Measurements from ENCODE around the gene IL13. TPM values are rescaled to one million over a fixed set of nuclear protein-coding genes. Genes with fewer than 3 reads are reported as not detected.

Gene IL13
- total RNA-seq, 2 donors from 2014 or later = not detected

GRCh38 chr5:132665574-132666080 is 7.7 kb downstream of the IL13 start:
- Histone ChIP-seq H3K4me1 (ENCODE audit: control insufficient read depth, insufficient read depth, low read length) (peaks cover 9% of the 10 kb centered on the region), H3K9ac (ENCODE audit: extremely low read depth, low read length, poor library complexity, severe bottlenecking) (no peak overlapping the region), H3K9me3 (ENCODE audit: control insufficient read depth, low read length) (no peaks in the 10 kb centered on the region), H3K4me3 (ENCODE audit: low read length) (no peak overlapping the region), H3K27ac (ENCODE audit: low read depth, low read length) (no peak overlapping the region), H3K27me3 (ENCODE audit: control insufficient read depth, insufficient read depth, low read length, poor library complexity, severe bottlenecking) (no peaks in the 10 kb centered on the region), H3K36me3 (ENCODE audit: control insufficient read depth, insufficient read depth, low read length) (no peaks in the 10 kb centered on the region)
- Mint-ChIP-seq H3K27me3 (ENCODE audit: insufficient read depth) (peaks cover 2% of the 10 kb centered on the region), H3K27ac (no peak overlapping the region), H3K4me1 (peaks cover 25% of the 10 kb centered on the region), H3K4me3 (no peak overlapping the region), H3K9me3 (no peaks in the 10 kb centered on the region), H3K36me3 (ENCODE audit: low read depth) (no peaks in the 10 kb centered on the region)
- WGBS, 2 experiments (ENCODE audit: insufficient coverage in 1 of 2, insufficient read length in 1 of 2) = 86 to 87% methylated on average over 11 to 20 of the region's 21 CpGs
- no peak for DNase-seq
- TF ChIP-seq CTCF (conservative IDR thresholded peaks at IDR 0.05) = no peak

DNA sequence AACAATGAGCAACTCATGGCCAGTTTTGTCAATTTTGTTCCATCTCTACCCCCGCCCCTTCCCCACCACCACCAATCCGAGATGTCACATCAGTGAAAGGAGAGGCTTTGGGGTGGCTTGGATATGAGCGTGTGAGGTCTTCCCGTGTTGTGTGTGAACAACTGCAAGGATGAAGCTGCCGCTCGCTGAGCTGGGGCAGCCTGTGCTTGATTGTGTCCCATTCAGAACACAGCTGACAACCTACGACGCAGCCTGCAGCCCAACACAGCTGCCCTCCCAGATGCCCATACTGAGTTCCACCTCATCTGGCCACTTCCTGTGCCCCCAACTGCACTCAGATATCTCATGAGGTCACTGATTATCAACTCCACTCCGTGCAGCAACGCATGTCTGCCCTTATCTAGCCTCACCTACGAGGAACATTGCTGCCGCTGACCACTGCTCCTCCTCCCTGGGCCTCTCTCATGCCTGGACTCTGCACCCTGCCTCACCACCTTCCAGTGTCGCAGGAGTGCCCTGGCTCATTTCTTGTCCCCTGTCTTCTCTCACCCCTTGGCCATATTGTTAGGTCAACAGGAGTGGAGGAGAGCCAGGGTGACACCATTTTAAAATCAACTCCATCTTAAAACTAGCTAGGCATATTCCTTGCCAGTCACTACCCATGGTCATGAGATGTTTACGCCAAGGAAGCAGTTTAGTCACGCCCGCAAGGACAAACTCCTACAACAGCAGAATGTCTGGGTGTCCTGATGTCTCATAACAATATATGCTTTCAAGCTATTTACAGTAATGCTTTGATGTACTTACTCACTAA is 8.5 kb downstream of the IL13 start:
- Histone ChIP-seq H3K9me3 (ENCODE audit: control insufficient read depth, low read length) (no peaks in the 10 kb centered on the region), H3K27ac (ENCODE audit: low read depth, low read length) (no peak overlapping the region), H3K9ac (ENCODE audit: extremely low read depth, low read length, poor library complexity, severe bottlenecking) (no peak overlapping the region), H3K27me3 (ENCODE audit: control insufficient read depth, insufficient read depth, low read length, poor library complexity, severe bottlenecking) (no peaks in the 10 kb centered on the region), H3K36me3 (ENCODE audit: control insufficient read depth, insufficient read depth, low read length) (no peaks in the 10 kb centered on the region), H3K4me1 (ENCODE audit: control insufficient read depth, insufficient read depth, low read length) (peaks cover 9% of the 10 kb centered on the region), H3K4me3 (ENCODE audit: low read length) (no peak overlapping the region)
- no peak for TF ChIP-seq CTCF (conservative IDR thresholded peaks at IDR 0.05)
- H3K4me3 Mint-ChIP-seq = no peak overlapping the region
- WGBS, 2 experiments (ENCODE audit: insufficient coverage in 1 of 2, insufficient read length in 1 of 2) = 92 to 95% methylated on average over 13 to 16 of the region's 16 CpGs
- H3K4me1 Mint-ChIP-seq = peaks cover 22% of the 10 kb centered on the region
- H3K27ac Mint-ChIP-seq = no peak overlapping the region
- no peaks in the 10 kb centered on the region for H3K9me3 Mint-ChIP-seq
- DNase-seq = no peak
- no peaks in the 10 kb centered on the region for H3K27me3 Mint-ChIP-seq (ENCODE audit: insufficient read depth)
- no peaks in the 10 kb centered on the region for H3K36me3 Mint-ChIP-seq (ENCODE audit: low read depth)

DNA sequence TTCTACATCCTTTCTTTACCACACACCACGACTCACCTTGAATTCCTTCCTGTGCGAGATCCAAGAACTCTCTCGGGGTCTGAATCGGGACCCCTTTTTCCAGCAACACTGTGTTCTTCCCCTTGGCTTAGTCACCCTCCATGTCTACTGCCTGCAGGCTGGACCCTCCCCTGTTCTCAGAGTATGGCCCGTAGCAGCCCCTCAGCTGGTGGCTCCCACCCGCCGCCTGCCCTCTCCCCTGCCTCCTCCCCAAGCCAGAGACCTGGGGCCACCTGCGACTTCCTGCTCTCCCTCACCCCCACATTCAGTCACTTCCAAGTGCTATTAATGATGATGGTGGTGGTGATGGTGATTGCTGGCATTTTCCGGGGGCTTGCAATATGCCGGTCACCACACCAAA is 9.3 kb downstream of the IL13 start:
- H3K27ac ChIP-seq (ENCODE audit: low read depth, low read length) = no peak overlapping the region
- H3K36me3 ChIP-seq (ENCODE audit: control insufficient read depth, insufficient read depth, low read length) = no peaks in the 10 kb centered on the region
- Mint-ChIP-seq H3K27ac (no peak overlapping the region), H3K4me1 (peaks cover 22% of the 10 kb centered on the region), H3K36me3 (ENCODE audit: low read depth) (no peaks in the 10 kb centered on the region), H3K27me3 (ENCODE audit: insufficient read depth) (no peaks in the 10 kb centered on the region), H3K4me3 (no peak overlapping the region), H3K9me3 (no peaks in the 10 kb centered on the region)
- DNase-seq = no peak
- no peak for TF ChIP-seq CTCF (conservative IDR thresholded peaks at IDR 0.05)
- no peaks in the 10 kb centered on the region for H3K9me3 ChIP-seq (ENCODE audit: control insufficient read depth, low read length)
- no peaks in the 10 kb centered on the region for H3K27me3 ChIP-seq (ENCODE audit: control insufficient read depth, insufficient read depth, low read length, poor library complexity, severe bottlenecking)
- WGBS, 2 experiments (ENCODE audit: insufficient coverage in 1 of 2, insufficient read length in 1 of 2) = 94% methylated on average over 9 of the region's 10 CpGs; no CpG with 5 or more reads in 1 of the 2 experiments
- H3K4me3 ChIP-seq (ENCODE audit: low read length) = no peak overlapping the region
- no peak overlapping the region for H3K9ac ChIP-seq (ENCODE audit: extremely low read depth, low read length, poor library complexity, severe bottlenecking)
- H3K4me1 ChIP-seq (ENCODE audit: control insufficient read depth, insufficient read depth, low read length) = peaks cover 9% of the 10 kb centered on the region
